SK-N-SH (cell line): ENCODE measurements around the gene RCAN2. TPM values are rescaled to one million over a fixed set of nuclear protein-coding genes. Genes with fewer than 3 reads are reported as not detected.

Experiments used
- CTCF ChIA-PET: fragments of 300-600, 350-600 bp; formaldehyde crosslinking; extraction: SDS; loops from one replicate; lab custom pipeline; 2021; lab: Yijun Ruan, JAX
- POLR2A ChIA-PET: fragments of 350-600 bp; sonication (Branson Sonifier 250); formaldehyde crosslinking; extraction: SDS; loops from one replicate; lab custom pipeline; 2020; ENCODE audit warnings: antibody characterized with exemption, inconsistent platforms; lab: Yijun Ruan, JAX
- DNase-seq: peaks from one replicate; pipeline ENCODE4 v3.0.0; 2012
- H2AFZ ChIP-seq: fragments of 200-600 bp; sonication (generic); 2 replicates; pipeline ENCODE4 v1.8.1; 2016; ENCODE audit warnings: antibody characterized with exemption, mild to moderate bottlenecking, low read depth
- H3F3A ChIP-seq: fragments of 200-600 bp; sonication (generic); replicated peaks from 2 replicates; pipeline ENCODE3; 2016; ENCODE audit warnings: antibody characterized with exemption, mild to moderate bottlenecking; ENCODE audit not compliant: insufficient read depth
- H3K27ac ChIP-seq, 2 experiments: fragments of 200-500 bp in 1 of 2; fragments of 200-600 bp in 1 of 2; sonication (Bioruptor generic) in 1 of 2; sonication (generic), shearing (Covaris generic) in 1 of 2; 2 replicates each; pipeline versions ENCODE4 v1.5.1 to v1.6.1; 2014 to 2016; ENCODE audit warnings: low read depth in 2 of 2, inconsistent platforms in 1 of 2, low read length in 1 of 2, mild to moderate bottlenecking in 1 of 2, mixed read lengths in 1 of 2
- H3K27me3 ChIP-seq: fragments of 200-600 bp; sonication (generic), shearing (Covaris generic); 2 replicates; pipeline ENCODE4 v1.6.1; 2016; ENCODE audit warnings: mixed run types; ENCODE audit not compliant: insufficient read depth
- H3K36me3 ChIP-seq, 2 experiments: fragments of 200-500 bp in 1 of 2; fragments of 200-600 bp in 1 of 2; sonication (Bioruptor generic) in 1 of 2; sonication (generic) in 1 of 2; replicated peaks in 1 of 2; 2 replicates each; pipeline versions ENCODE3 to v1.5.1; 2014 to 2016; ENCODE audit warnings: low read length in 1 of 2, mild to moderate bottlenecking in 1 of 2; ENCODE audit not compliant: insufficient read depth in 2 of 2, control insufficient read depth in 1 of 2
- H3K4me1 ChIP-seq, 2 experiments: fragments of 200-500 bp in 1 of 2; fragments of 200-600 bp in 1 of 2; sonication (Bioruptor generic) in 1 of 2; sonication (generic), shearing (Covaris generic) in 1 of 2; 2 replicates each; pipeline versions ENCODE4 v1.5.1 to v1.6.1; 2014 to 2016; ENCODE audit warnings: low read depth in 1 of 2, low read length in 1 of 2, mixed run types in 1 of 2; ENCODE audit not compliant: insufficient read depth in 2 of 2, control insufficient read depth in 1 of 2
- H3K4me2 ChIP-seq: fragments of 200-600 bp; sonication (generic), shearing (Covaris generic); 2 replicates; pipeline ENCODE4 v1.6.1; 2017; ENCODE audit warnings: mixed run types
- H3K4me3 ChIP-seq, 2 experiments: fragments of 200-500 bp in 1 of 2; fragments of 200-600 bp in 1 of 2; sonication (Bioruptor generic) in 1 of 2; sonication (generic), shearing (Covaris generic) in 1 of 2; 2 replicates each; pipeline versions ENCODE4 v1.5.1 to v1.8.1; 2014 to 2016; ENCODE audit warnings: low read depth in 2 of 2, inconsistent platforms in 1 of 2, low read length in 1 of 2, mild to moderate bottlenecking in 1 of 2, mixed read lengths in 1 of 2, moderate library complexity in 1 of 2
- H3K79me2 ChIP-seq: fragments of 200-600 bp; sonication (generic); 2 replicates; pipeline ENCODE4 v1.8.1; 2017; ENCODE audit warnings: mild to moderate bottlenecking; ENCODE audit not compliant: insufficient read depth
- H3K9ac ChIP-seq: fragments of 200-600 bp; sonication (generic); 2 replicates; pipeline ENCODE4 v1.6.1; 2017; ENCODE audit warnings: mixed run types
- H3K9me2 ChIP-seq: fragments of 200-600 bp; sonication (generic); 2 replicates; pipeline ENCODE4 v1.6.1; 2017; ENCODE audit warnings: mixed run types
- H3K9me3 ChIP-seq: fragments of 200-600 bp; sonication (generic); 2 replicates; pipeline ENCODE4 v1.6.1; 2017; ENCODE audit warnings: mixed run types, mild to moderate bottlenecking, moderate library complexity
- H4K20me1 ChIP-seq: fragments of 200-600 bp; sonication (generic); 2 replicates; pipeline ENCODE4 v1.6.1; 2017; ENCODE audit warnings: mild to moderate bottlenecking, mixed run types; ENCODE audit not compliant: insufficient read depth
- CHD2 ChIP-seq: fragments of 150-350 bp; IDR thresholded peaks from 2 replicates; pipeline ENCODE4 v1.6.1; 2018; ENCODE audit warnings: low read length; ENCODE audit not compliant: partially characterized antibody
- FOXJ3 ChIP-seq: sonication (generic); formaldehyde crosslinking; IDR thresholded peaks from 2 replicates; pipeline ENCODE4 v1.5.1; 2020; ENCODE audit warnings: mild to moderate bottlenecking, missing genetic modification reagents
- FOXM1 ChIP-seq: IDR thresholded peaks from 2 replicates; pipeline ENCODE4 v1.4.0; 2012; ENCODE audit warnings: low read depth, mild to moderate bottlenecking
- JUND ChIP-seq: IDR thresholded peaks from 2 replicates; pipeline ENCODE4 v1.4.0; 2012
- MEF2A ChIP-seq: IDR thresholded peaks from 2 replicates; pipeline ENCODE4 v1.4.0; 2012; ENCODE audit warnings: low read depth, borderline replicate concordance
- NRF1 ChIP-seq: IDR thresholded peaks from 2 replicates; pipeline ENCODE4 v1.6.1; 2012; ENCODE audit warnings: low read depth, mild to moderate bottlenecking, low read length
- POLR2AphosphoS5 ChIP-seq: IDR thresholded peaks from 2 replicates; pipeline ENCODE4 v1.6.1; 2012; ENCODE audit warnings: low read depth, low read length
- RCOR1 ChIP-seq: fragments of 150-350 bp; IDR thresholded peaks from 2 replicates; pipeline ENCODE4 v1.6.1; 2017; ENCODE audit warnings: antibody characterized with exemption, low read length
- SMC3 ChIP-seq: IDR thresholded peaks from 2 replicates; pipeline ENCODE4 v1.6.1; 2012; ENCODE audit warnings: low read depth, low read length, improper control_type of control experiment
- TCF12 ChIP-seq: IDR thresholded peaks from 2 replicates; pipeline ENCODE4 v1.4.0; 2012
- TEAD4 ChIP-seq: IDR thresholded peaks from 2 replicates; pipeline ENCODE4 v1.4.0; 2012; ENCODE audit warnings: mild to moderate bottlenecking, borderline replicate concordance; ENCODE audit not compliant: insufficient read depth
- YY1 ChIP-seq: IDR thresholded peaks from 2 replicates; pipeline ENCODE4 v1.4.0; 2012; ENCODE audit warnings: low read depth, mild to moderate bottlenecking
- WGBS: methylation state at CpG from one replicate; pipeline ENCODE4 v1.1.6; 2017; ENCODE audit warnings: low lambda C conversion rate; 5-methylcytosine and 5-hydroxymethylcytosine counted together
- polyA plus RNA-seq, 3 experiments: library from polyadenylated mRNA; depleted of rRNA; stranded (reverse); fragments of >200 nt; gene quantifications; 2 replicates each; pipeline ENCODE4 v1.2.3, GENCODE V29; 2012
- TF ChIP-seq, protein P1 (sequence below): fragments of 150-350 bp; IDR thresholded peaks from 2 replicates; pipeline ENCODE4 v1.6.1; 2017; ENCODE audit warnings: antibody characterized with exemption, low read length, low read depth, borderline replicate concordance
- TF ChIP-seq, protein P2 (sequence below): IDR thresholded peaks from 2 replicates; pipeline ENCODE4 v1.6.1; 2012; ENCODE audit warnings: mild to moderate bottlenecking, low read depth, low read length, moderate library complexity
- TF ChIP-seq, protein P3 (sequence below): fragments of 150-350 bp; IDR thresholded peaks from 2 replicates; pipeline ENCODE4 v1.6.1; 2016; ENCODE audit warnings: mild to moderate bottlenecking, low read depth, low read length
- TF ChIP-seq, protein P4 (sequence below): IDR thresholded peaks from 2 replicates; pipeline ENCODE4 v1.4.0; 2012; ENCODE audit warnings: low read depth, borderline replicate concordance

RCAN2 gene
- polyA plus RNA-seq, 1 of the 3 experiments (the other 2 are of a cell fraction): not detected

DNA sequence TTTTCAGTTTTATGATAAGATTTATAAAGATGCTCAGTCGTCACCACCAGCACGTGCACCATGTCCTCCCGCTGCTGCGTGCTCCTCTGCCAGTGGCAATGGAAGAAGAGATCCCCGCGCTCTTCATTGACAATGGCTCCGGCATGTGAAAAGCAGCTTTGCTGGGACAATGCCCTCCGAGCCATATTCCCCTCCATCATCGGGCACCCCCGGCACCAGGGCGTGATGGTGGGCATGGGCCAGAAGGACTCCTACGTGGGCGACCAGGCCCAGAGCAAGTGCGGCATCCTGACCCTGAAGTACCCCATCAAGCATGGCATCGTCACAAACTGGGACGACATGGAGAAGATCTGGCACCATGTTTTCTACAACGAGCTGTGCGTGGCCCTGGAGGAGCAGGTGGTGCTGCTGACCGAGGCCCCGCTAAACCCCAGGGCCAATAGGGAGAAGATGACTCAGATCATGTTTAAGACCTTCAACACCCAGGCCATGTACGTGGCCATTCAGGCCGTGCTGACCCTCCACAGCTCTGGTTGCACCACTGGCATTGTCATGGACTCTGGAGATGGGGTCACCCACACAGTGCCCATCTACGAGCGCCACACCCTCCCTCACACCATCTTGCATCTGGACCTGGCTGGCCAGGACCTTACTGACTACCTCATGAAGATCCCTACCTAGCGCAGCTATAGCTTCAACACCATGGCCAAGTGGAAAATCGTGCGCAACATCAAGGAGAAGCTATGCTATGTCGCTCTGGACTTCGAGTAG is 286.2 kb downstream of the RCAN2 start:
- no peak for DNase-seq
- H2AFZ ChIP-seq: no peak overlapping the region
- H3K4me3 ChIP-seq: no peak overlapping the region
- no peaks in the 10 kb centered on the region for H4K20me1 ChIP-seq
- H3K79me2 ChIP-seq: no peaks in the 10 kb centered on the region
- no peaks in the 10 kb centered on the region for H3K9me3 ChIP-seq
- POLR2A ChIA-PET: no interaction called here
- no peaks in the 10 kb centered on the region for H3K27me3 ChIP-seq
- no peak overlapping the region for H3K27ac ChIP-seq
- CTCF ChIA-PET: no interaction called here
- no peak overlapping the region for H3K4me2 ChIP-seq
- no peaks in the 10 kb centered on the region for H3K36me3 ChIP-seq
- TF ChIP-seq, protein P1, sequence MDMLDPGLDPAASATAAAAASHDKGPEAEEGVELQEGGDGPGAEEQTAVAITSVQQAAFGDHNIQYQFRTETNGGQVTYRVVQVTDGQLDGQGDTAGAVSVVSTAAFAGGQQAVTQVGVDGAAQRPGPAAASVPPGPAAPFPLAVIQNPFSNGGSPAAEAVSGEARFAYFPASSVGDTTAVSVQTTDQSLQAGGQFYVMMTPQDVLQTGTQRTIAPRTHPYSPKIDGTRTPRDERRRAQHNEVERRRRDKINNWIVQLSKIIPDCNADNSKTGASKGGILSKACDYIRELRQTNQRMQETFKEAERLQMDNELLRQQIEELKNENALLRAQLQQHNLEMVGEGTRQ: no peak
- no peak for TF ChIP-seq SMC3
- no peak for TF ChIP-seq RCOR1
- TF ChIP-seq, protein P2, sequence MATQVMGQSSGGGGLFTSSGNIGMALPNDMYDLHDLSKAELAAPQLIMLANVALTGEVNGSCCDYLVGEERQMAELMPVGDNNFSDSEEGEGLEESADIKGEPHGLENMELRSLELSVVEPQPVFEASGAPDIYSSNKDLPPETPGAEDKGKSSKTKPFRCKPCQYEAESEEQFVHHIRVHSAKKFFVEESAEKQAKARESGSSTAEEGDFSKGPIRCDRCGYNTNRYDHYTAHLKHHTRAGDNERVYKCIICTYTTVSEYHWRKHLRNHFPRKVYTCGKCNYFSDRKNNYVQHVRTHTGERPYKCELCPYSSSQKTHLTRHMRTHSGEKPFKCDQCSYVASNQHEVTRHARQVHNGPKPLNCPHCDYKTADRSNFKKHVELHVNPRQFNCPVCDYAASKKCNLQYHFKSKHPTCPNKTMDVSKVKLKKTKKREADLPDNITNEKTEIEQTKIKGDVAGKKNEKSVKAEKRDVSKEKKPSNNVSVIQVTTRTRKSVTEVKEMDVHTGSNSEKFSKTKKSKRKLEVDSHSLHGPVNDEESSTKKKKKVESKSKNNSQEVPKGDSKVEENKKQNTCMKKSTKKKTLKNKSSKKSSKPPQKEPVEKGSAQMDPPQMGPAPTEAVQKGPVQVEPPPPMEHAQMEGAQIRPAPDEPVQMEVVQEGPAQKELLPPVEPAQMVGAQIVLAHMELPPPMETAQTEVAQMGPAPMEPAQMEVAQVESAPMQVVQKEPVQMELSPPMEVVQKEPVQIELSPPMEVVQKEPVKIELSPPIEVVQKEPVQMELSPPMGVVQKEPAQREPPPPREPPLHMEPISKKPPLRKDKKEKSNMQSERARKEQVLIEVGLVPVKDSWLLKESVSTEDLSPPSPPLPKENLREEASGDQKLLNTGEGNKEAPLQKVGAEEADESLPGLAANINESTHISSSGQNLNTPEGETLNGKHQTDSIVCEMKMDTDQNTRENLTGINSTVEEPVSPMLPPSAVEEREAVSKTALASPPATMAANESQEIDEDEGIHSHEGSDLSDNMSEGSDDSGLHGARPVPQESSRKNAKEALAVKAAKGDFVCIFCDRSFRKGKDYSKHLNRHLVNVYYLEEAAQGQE: no peak
- no peak for TF ChIP-seq TCF12
- no peaks in the 10 kb centered on the region for H3K9me2 ChIP-seq
- H3K9ac ChIP-seq: no peak overlapping the region
- WGBS: 21% methylated on average over 24 of the region's 29 CpGs
- H3K4me1 ChIP-seq: no peaks in the 10 kb centered on the region
- H3F3A ChIP-seq: no peaks in the 10 kb centered on the region

DNA sequence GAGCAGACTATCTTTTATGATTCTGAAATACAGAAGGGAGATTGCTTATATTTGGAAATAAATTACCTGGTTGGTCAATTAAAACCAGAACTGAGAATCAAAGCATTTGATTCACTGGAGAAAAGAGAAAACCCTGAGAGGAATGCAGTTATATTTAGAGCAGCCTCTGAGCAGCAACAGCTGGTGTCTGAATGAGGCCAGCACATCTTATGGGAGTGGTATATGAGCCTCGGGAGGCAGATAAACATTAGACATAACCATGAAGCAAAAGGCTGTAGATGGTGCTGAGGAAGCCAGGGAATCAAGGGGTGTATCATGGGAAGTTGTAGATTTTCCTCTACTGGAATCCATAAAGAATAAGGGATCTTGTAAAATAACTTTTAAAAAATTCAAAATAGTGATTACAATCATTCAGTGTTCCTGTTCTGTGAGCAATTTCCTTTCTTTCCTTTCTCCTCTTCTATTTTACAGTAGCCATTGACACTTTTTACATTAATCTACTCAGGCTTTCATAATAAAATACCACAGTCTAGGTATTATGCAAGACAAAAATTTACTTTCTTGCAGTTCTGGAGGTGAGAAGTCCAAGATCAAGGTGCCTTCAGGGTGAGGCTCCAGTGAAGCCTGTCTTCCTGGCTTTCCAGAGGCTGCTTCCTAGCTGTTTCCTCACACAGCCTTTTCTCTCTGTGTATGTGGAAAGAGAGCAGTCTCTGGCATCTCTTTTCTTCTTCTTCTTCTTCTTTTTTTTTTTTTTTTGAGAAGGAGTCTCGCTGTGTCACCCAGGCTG is 287.7 kb downstream of the RCAN2 start:
- Histone ChIP-seq H3K4me2 (no peak overlapping the region), H3K4me3 (no peak overlapping the region), H3K9ac (no peak overlapping the region), H2AFZ (no peak overlapping the region), H3F3A (no peaks in the 10 kb centered on the region), H3K9me2 (no peaks in the 10 kb centered on the region), H3K27me3 (no peaks in the 10 kb centered on the region), H3K27ac (no peak overlapping the region), H3K9me3 (no peaks in the 10 kb centered on the region), H3K4me1 (no peaks in the 10 kb centered on the region), H3K36me3 (no peaks in the 10 kb centered on the region), H4K20me1 (no peaks in the 10 kb centered on the region), H3K79me2 (no peaks in the 10 kb centered on the region)
- DNase-seq: no peak
- 0% methylated on average over 2 of the region's 2 CpGs for WGBS
- CTCF ChIA-PET: no interaction called here
- POLR2A ChIA-PET: no interaction called here
- TF ChIP-seq, protein P2: no peak
- TF ChIP-seq, protein P3, sequence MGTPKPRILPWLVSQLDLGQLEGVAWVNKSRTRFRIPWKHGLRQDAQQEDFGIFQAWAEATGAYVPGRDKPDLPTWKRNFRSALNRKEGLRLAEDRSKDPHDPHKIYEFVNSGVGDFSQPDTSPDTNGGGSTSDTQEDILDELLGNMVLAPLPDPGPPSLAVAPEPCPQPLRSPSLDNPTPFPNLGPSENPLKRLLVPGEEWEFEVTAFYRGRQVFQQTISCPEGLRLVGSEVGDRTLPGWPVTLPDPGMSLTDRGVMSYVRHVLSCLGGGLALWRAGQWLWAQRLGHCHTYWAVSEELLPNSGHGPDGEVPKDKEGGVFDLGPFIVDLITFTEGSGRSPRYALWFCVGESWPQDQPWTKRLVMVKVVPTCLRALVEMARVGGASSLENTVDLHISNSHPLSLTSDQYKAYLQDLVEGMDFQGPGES: no peak
- TF ChIP-seq, protein P4, sequence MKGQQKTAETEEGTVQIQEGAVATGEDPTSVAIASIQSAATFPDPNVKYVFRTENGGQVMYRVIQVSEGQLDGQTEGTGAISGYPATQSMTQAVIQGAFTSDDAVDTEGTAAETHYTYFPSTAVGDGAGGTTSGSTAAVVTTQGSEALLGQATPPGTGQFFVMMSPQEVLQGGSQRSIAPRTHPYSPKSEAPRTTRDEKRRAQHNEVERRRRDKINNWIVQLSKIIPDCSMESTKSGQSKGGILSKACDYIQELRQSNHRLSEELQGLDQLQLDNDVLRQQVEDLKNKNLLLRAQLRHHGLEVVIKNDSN: no peak
- TF ChIP-seq MEF2A (no peak), POLR2AphosphoS5 (no peak), CHD2 (no peak), JUND (no peak), FOXJ3 (CRISPR knock-in tag) (no peak), NRF1 (no peak), YY1 (no peak), FOXM1 (no peak), TEAD4 (no peak)
